Measurements from ENCODE around the gene BIN2. TPM values are rescaled to one million over a fixed set of nuclear protein-coding genes. Genes with fewer than 3 reads are reported as not detected.

The BIN2 gene
- total and polyA plus RNA-seq, 5 donors from 2014 or later: 204 to 273 (median 236) TPM

GRCh38 chr12:51365276-51365675, 41.3 kb upstream of the BIN2 start:
- Histone ChIP-seq H3K27ac (ENCODE audit: insufficient read depth, low read length, poor library complexity, severe bottlenecking) (no peak overlapping the region), H3K36me3 (ENCODE audit: control insufficient read depth, insufficient read depth, low read length) (peaks cover 12% of the 10 kb centered on the region), H3K4me3 (ENCODE audit: low read depth, low read length) (no peak overlapping the region), H3K4me1 (ENCODE audit: control insufficient read depth, insufficient read depth, low read length, poor library complexity, severe bottlenecking) (peaks cover 28% of the 10 kb centered on the region), H3K27me3 (ENCODE audit: control insufficient read depth, insufficient read depth, low read length) (no peaks in the 10 kb centered on the region), H3K9me3 (ENCODE audit: control insufficient read depth in 2 of 2, low read length in 2 of 2) (no peaks in the 10 kb centered on the region)
- DNase-seq (no peak), ATAC-seq (ENCODE audit: low read depth in 2 of 2) (no peak)
- H3K36me3 Mint-ChIP-seq: peaks cover 15% of the 10 kb centered on the region
- H3K4me1 Mint-ChIP-seq: peaks cover 6 to 46% (median 35%) of the 10 kb centered on the region in 4 donors
- H3K9me3 Mint-ChIP-seq: no peaks in the 10 kb centered on the region
- no peak overlapping the region for H3K27ac Mint-ChIP-seq
- peaks cover 5% of the 10 kb centered on the region for H3K27me3 Mint-ChIP-seq
- H3K4me3 Mint-ChIP-seq: no peak overlapping the region

- peaks cover 6 to 33% (median 24%) of the 10 kb centered on the region in 4 donors for H3K4me1 Mint-ChIP-seq
Observed at GRCh38 chr12:51364001-51364400, 40.0 kb upstream of the BIN2 start.

GRCh38 chr12:51362747-51363342, 38.9 kb upstream of the BIN2 start:
- no peaks in the 10 kb centered on the region for H3K27me3 ChIP-seq (ENCODE audit: control insufficient read depth, insufficient read depth, low read length)
- no peak overlapping the region for H3K4me3 ChIP-seq (ENCODE audit: low read depth, low read length)
- peaks cover 4% of the 10 kb centered on the region for H3K4me1 ChIP-seq (ENCODE audit: control insufficient read depth, insufficient read depth, low read length, poor library complexity, severe bottlenecking)
- H3K4me1 Mint-ChIP-seq: peaks cover 5 to 23% (median 17%) of the 10 kb centered on the region in 4 donors
- H3K27ac Mint-ChIP-seq: no peak overlapping the region
- H3K4me3 Mint-ChIP-seq: no peak overlapping the region
- no peaks in the 10 kb centered on the region for H3K9me3 Mint-ChIP-seq
- ATAC-seq (ENCODE audit: low read depth in 2 of 2) (no peak), DNase-seq (no peak)
- H3K36me3 Mint-ChIP-seq: peaks cover 29% of the 10 kb centered on the region
- no peaks in the 10 kb centered on the region for H3K27me3 Mint-ChIP-seq
- H3K36me3 ChIP-seq (ENCODE audit: control insufficient read depth, insufficient read depth, low read length): peaks cover 12% of the 10 kb centered on the region
- H3K27ac ChIP-seq (ENCODE audit: insufficient read depth, low read length, poor library complexity, severe bottlenecking): no peak overlapping the region
- H3K9me3 ChIP-seq (ENCODE audit: control insufficient read depth in 2 of 2, low read length in 2 of 2): no peaks in the 10 kb centered on the region

More at GRCh38 chr12:51364001-51364400, 40.0 kb upstream of the BIN2 start:
- Histone ChIP-seq H3K4me1 (ENCODE audit: control insufficient read depth, insufficient read depth, low read length, poor library complexity, severe bottlenecking) (peaks cover 16% of the 10 kb centered on the region), H3K36me3 (ENCODE audit: control insufficient read depth, insufficient read depth, low read length) (peaks cover 12% of the 10 kb centered on the region), H3K27ac (ENCODE audit: insufficient read depth, low read length, poor library complexity, severe bottlenecking) (no peak overlapping the region), H3K9me3 (ENCODE audit: control insufficient read depth in 2 of 2, low read length in 2 of 2) (no peaks in the 10 kb centered on the region), H3K27me3 (ENCODE audit: control insufficient read depth, insufficient read depth, low read length) (no peaks in the 10 kb centered on the region), H3K4me3 (ENCODE audit: low read depth, low read length) (no peak overlapping the region)
- DNase-seq (no peak), ATAC-seq (ENCODE audit: low read depth in 2 of 2) (no peak)
- Mint-ChIP-seq H3K27me3 (peaks cover 4% of the 10 kb centered on the region), H3K4me3 (no peak overlapping the region), H3K27ac (peak overlapping the region in 1 of 3 donors; percentile 71), H3K9me3 (no peaks in the 10 kb centered on the region), H3K36me3 (peaks cover 23% of the 10 kb centered on the region)

GRCh38 chr12:51362307-51362706, 38.3 kb upstream of the BIN2 start:
- Histone ChIP-seq H3K4me3 (ENCODE audit: low read depth, low read length) (no peak overlapping the region), H3K9me3 (ENCODE audit: control insufficient read depth in 2 of 2, low read length in 2 of 2) (no peaks in the 10 kb centered on the region), H3K4me1 (ENCODE audit: control insufficient read depth, insufficient read depth, low read length, poor library complexity, severe bottlenecking) (no peaks in the 10 kb centered on the region), H3K27ac (ENCODE audit: insufficient read depth, low read length, poor library complexity, severe bottlenecking) (no peak overlapping the region), H3K27me3 (ENCODE audit: control insufficient read depth, insufficient read depth, low read length) (no peaks in the 10 kb centered on the region), H3K36me3 (ENCODE audit: control insufficient read depth, insufficient read depth, low read length) (peaks cover 15% of the 10 kb centered on the region)
- peaks cover 31% of the 10 kb centered on the region for H3K36me3 Mint-ChIP-seq
- DNase-seq: no peak
- no peaks in the 10 kb centered on the region for H3K27me3 Mint-ChIP-seq
- H3K4me1 Mint-ChIP-seq: peaks cover 0 to 18% (median 12%) of the 10 kb centered on the region in 4 donors
- no peak overlapping the region for H3K27ac Mint-ChIP-seq
- ATAC-seq (ENCODE audit: low read depth in 2 of 2): no peak
- no peaks in the 10 kb centered on the region for H3K9me3 Mint-ChIP-seq
- no peak overlapping the region for H3K4me3 Mint-ChIP-seq

- Mint-ChIP-seq H3K27ac (peak overlapping the region in 2 of 3 donors; percentile 15 to 82), H3K27me3 (no peaks in the 10 kb centered on the region)
- no peak for DNase-seq
Observed at GRCh38 chr12:51361161-51362016, 37.4 kb upstream of the BIN2 start.

GRCh38 chr12:51360315-51360714, 36.3 kb upstream of the BIN2 start:
- H3K27me3 Mint-ChIP-seq: no peaks in the 10 kb centered on the region
- peaks cover 0 to 9% (median 7%) of the 10 kb centered on the region in 4 donors for H3K4me1 Mint-ChIP-seq
- Histone ChIP-seq H3K36me3 (ENCODE audit: control insufficient read depth, insufficient read depth, low read length) (peaks cover 17% of the 10 kb centered on the region), H3K27ac (ENCODE audit: insufficient read depth, low read length, poor library complexity, severe bottlenecking) (no peak overlapping the region), H3K9me3 (ENCODE audit: control insufficient read depth in 2 of 2, low read length in 2 of 2) (no peaks in the 10 kb centered on the region), H3K27me3 (ENCODE audit: control insufficient read depth, insufficient read depth, low read length) (no peaks in the 10 kb centered on the region), H3K4me1 (ENCODE audit: control insufficient read depth, insufficient read depth, low read length, poor library complexity, severe bottlenecking) (no peaks in the 10 kb centered on the region), H3K4me3 (ENCODE audit: low read depth, low read length) (no peak overlapping the region)
- peaks cover 31% of the 10 kb centered on the region for H3K36me3 Mint-ChIP-seq
- ATAC-seq (ENCODE audit: low read depth in 2 of 2): no peak
- no peak for DNase-seq
- H3K27ac Mint-ChIP-seq: peak overlapping the region in 1 of 3 donors; percentile 9
- no peaks in the 10 kb centered on the region for H3K9me3 Mint-ChIP-seq
- no peak overlapping the region for H3K4me3 Mint-ChIP-seq

More at GRCh38 chr12:51361161-51362016, 37.4 kb upstream of the BIN2 start:
- H3K27ac ChIP-seq (ENCODE audit: insufficient read depth, low read length, poor library complexity, severe bottlenecking): no peak overlapping the region
- H3K27me3 ChIP-seq (ENCODE audit: control insufficient read depth, insufficient read depth, low read length): no peaks in the 10 kb centered on the region
- H3K9me3 ChIP-seq (ENCODE audit: control insufficient read depth in 2 of 2, low read length in 2 of 2): no peaks in the 10 kb centered on the region
- no peaks in the 10 kb centered on the region for H3K4me1 ChIP-seq (ENCODE audit: control insufficient read depth, insufficient read depth, low read length, poor library complexity, severe bottlenecking)
- peak in 1 of 2 donors; percentile 30 for ATAC-seq (ENCODE audit: low read depth in 2 of 2)
- H3K36me3 Mint-ChIP-seq: peaks cover 31% of the 10 kb centered on the region
- peaks cover 17% of the 10 kb centered on the region for H3K36me3 ChIP-seq (ENCODE audit: control insufficient read depth, insufficient read depth, low read length)
- H3K9me3 Mint-ChIP-seq: no peaks in the 10 kb centered on the region
- H3K4me3 ChIP-seq (ENCODE audit: low read depth, low read length): no peak overlapping the region
- H3K4me1 Mint-ChIP-seq: peaks cover 0 to 18% (median 11%) of the 10 kb centered on the region in 4 donors
- no peak overlapping the region for H3K4me3 Mint-ChIP-seq

- H3K4me3 Mint-ChIP-seq: no peak overlapping the region
- DNase-seq (no peak), ATAC-seq (ENCODE audit: low read depth in 2 of 2) (no peak)
- H3K4me3 ChIP-seq (ENCODE audit: low read depth, low read length): no peak overlapping the region
- peaks cover 31% of the 10 kb centered on the region for H3K36me3 Mint-ChIP-seq
- peak overlapping the region in 2 of 3 donors; percentile 33 to 60 for H3K27ac Mint-ChIP-seq
- H3K4me1 ChIP-seq (ENCODE audit: control insufficient read depth, insufficient read depth, low read length, poor library complexity, severe bottlenecking): no peaks in the 10 kb centered on the region
- H3K27ac ChIP-seq (ENCODE audit: insufficient read depth, low read length, poor library complexity, severe bottlenecking): no peak overlapping the region
- H3K27me3 Mint-ChIP-seq: no peaks in the 10 kb centered on the region
- no peaks in the 10 kb centered on the region for H3K9me3 ChIP-seq (ENCODE audit: control insufficient read depth in 2 of 2, low read length in 2 of 2)
- H3K27me3 ChIP-seq (ENCODE audit: control insufficient read depth, insufficient read depth, low read length): no peaks in the 10 kb centered on the region
- peaks cover 16% of the 10 kb centered on the region for H3K36me3 ChIP-seq (ENCODE audit: control insufficient read depth, insufficient read depth, low read length)
- H3K4me1 Mint-ChIP-seq: peaks cover 0 to 9% (median 7%) of the 10 kb centered on the region in 4 donors
- H3K9me3 Mint-ChIP-seq: no peaks in the 10 kb centered on the region
Observed at GRCh38 chr12:51359851-51360250, 35.9 kb upstream of the BIN2 start.
